ENCODE results near the gene SYDE1.

Gene SYDE1

GRCh38 chr19:15129856-15130585 is 22.8 kb downstream of the SYDE1 start:
- DNase-seq (ENCODE audit: insufficient read length) (no peak), FAIRE-seq (no peak)
- TF ChIP-seq TAF1 (IDR thresholded peaks at IDR 0.05; ENCODE audit: borderline replicate concordance, low read depth, low read length) (no peak), POLR2A (IDR thresholded peaks at IDR 0.05; ENCODE audit: low read depth, low read length) (no peak), POLR2AphosphoS5 (IDR thresholded peaks at IDR 0.05; ENCODE audit: low read depth, low read length) (no peak)

- no peak for DNase-seq (ENCODE audit: insufficient read length)
Observed at GRCh38 chr19:15136234-15136954, 29.2 kb downstream of the SYDE1 start.

GRCh38 chr19:15137777-15138176 is 30.6 kb downstream of the SYDE1 start:
- DNase-seq (ENCODE audit: insufficient read length): no peak
- TF ChIP-seq TAF1 (IDR thresholded peaks at IDR 0.05; ENCODE audit: borderline replicate concordance, low read depth, low read length): no peak
- TF ChIP-seq POLR2AphosphoS5 (IDR thresholded peaks at IDR 0.05; ENCODE audit: low read depth, low read length): no peak
- TF ChIP-seq POLR2A (IDR thresholded peaks at IDR 0.05; ENCODE audit: low read depth, low read length): no peak
- FAIRE-seq: no peak

More at GRCh38 chr19:15136234-15136954, 29.2 kb downstream of the SYDE1 start:
- TF ChIP-seq POLR2AphosphoS5 (IDR thresholded peaks at IDR 0.05; ENCODE audit: low read depth, low read length): no peak
- no peak for TF ChIP-seq TAF1 (IDR thresholded peaks at IDR 0.05; ENCODE audit: borderline replicate concordance, low read depth, low read length)
- TF ChIP-seq POLR2A (IDR thresholded peaks at IDR 0.05; ENCODE audit: low read depth, low read length): no peak
- no peak for FAIRE-seq

GRCh38 chr19:15138427-15138826 is 31.2 kb downstream of the SYDE1 start:
- FAIRE-seq (no peak), DNase-seq (ENCODE audit: insufficient read length) (no peak)
- TF ChIP-seq POLR2A (IDR thresholded peaks at IDR 0.05; ENCODE audit: low read depth, low read length) (no peak), TAF1 (IDR thresholded peaks at IDR 0.05; ENCODE audit: borderline replicate concordance, low read depth, low read length) (no peak), POLR2AphosphoS5 (IDR thresholded peaks at IDR 0.05; ENCODE audit: low read depth, low read length) (no peak)

- DNase-seq (ENCODE audit: insufficient read length) (no peak), FAIRE-seq (no peak)
Observed at GRCh38 chr19:15141143-15141542, 33.9 kb downstream of the SYDE1 start.

GRCh38 chr19:15142313-15142712 is 35.1 kb downstream of the SYDE1 start:
- DNase-seq (ENCODE audit: insufficient read length) (no peak), FAIRE-seq (no peak)
- TF ChIP-seq TAF1 (IDR thresholded peaks at IDR 0.05; ENCODE audit: borderline replicate concordance, low read depth, low read length): no peak
- no peak for TF ChIP-seq POLR2A (IDR thresholded peaks at IDR 0.05; ENCODE audit: low read depth, low read length)
- TF ChIP-seq POLR2AphosphoS5 (IDR thresholded peaks at IDR 0.05; ENCODE audit: low read depth, low read length): no peak

More at GRCh38 chr19:15141143-15141542, 33.9 kb downstream of the SYDE1 start:
- TF ChIP-seq POLR2AphosphoS5 (IDR thresholded peaks at IDR 0.05; ENCODE audit: low read depth, low read length) (no peak), POLR2A (IDR thresholded peaks at IDR 0.05; ENCODE audit: low read depth, low read length) (no peak), TAF1 (IDR thresholded peaks at IDR 0.05; ENCODE audit: borderline replicate concordance, low read depth, low read length) (no peak)

- FAIRE-seq: no peak
- no peak for DNase-seq (ENCODE audit: insufficient read length)
- no peak for TF ChIP-seq POLR2AphosphoS5 (IDR thresholded peaks at IDR 0.05; ENCODE audit: low read depth, low read length)
- TF ChIP-seq POLR2A (IDR thresholded peaks at IDR 0.05; ENCODE audit: low read depth, low read length): no peak
- no peak for TF ChIP-seq TAF1 (IDR thresholded peaks at IDR 0.05; ENCODE audit: borderline replicate concordance, low read depth, low read length)
Observed at GRCh38 chr19:15144046-15144646, 36.9 kb downstream of the SYDE1 start.

GRCh38 chr19:15147090-15147489 is 39.9 kb downstream of the SYDE1 start:
- TF ChIP-seq TAF1 (IDR thresholded peaks at IDR 0.05; ENCODE audit: borderline replicate concordance, low read depth, low read length) (no peak), POLR2AphosphoS5 (IDR thresholded peaks at IDR 0.05; ENCODE audit: low read depth, low read length) (no peak), POLR2A (IDR thresholded peaks at IDR 0.05; ENCODE audit: low read depth, low read length) (no peak)
- no peak for FAIRE-seq
- DNase-seq (ENCODE audit: insufficient read length): no peak

- TF ChIP-seq POLR2A (IDR thresholded peaks at IDR 0.05; ENCODE audit: low read depth, low read length): no peak
- no peak for TF ChIP-seq POLR2AphosphoS5 (IDR thresholded peaks at IDR 0.05; ENCODE audit: low read depth, low read length)
- no peak for TF ChIP-seq TAF1 (IDR thresholded peaks at IDR 0.05; ENCODE audit: borderline replicate concordance, low read depth, low read length)
- FAIRE-seq (no peak), DNase-seq (ENCODE audit: insufficient read length) (no peak)
Observed at GRCh38 chr19:15149737-15150136, 42.5 kb downstream of the SYDE1 start.

GRCh38 chr19:15154002-15154612 is 46.9 kb downstream of the SYDE1 start:
- FAIRE-seq (no peak), DNase-seq (ENCODE audit: insufficient read length) (no peak)

GRCh38 chr19:15155296-15155695 is 48.1 kb downstream of the SYDE1 start:
- no peak for TF ChIP-seq POLR2A (IDR thresholded peaks at IDR 0.05; ENCODE audit: low read depth, low read length)
- TF ChIP-seq POLR2AphosphoS5 (IDR thresholded peaks at IDR 0.05; ENCODE audit: low read depth, low read length): no peak
- no peak for TF ChIP-seq TAF1 (IDR thresholded peaks at IDR 0.05; ENCODE audit: borderline replicate concordance, low read depth, low read length)
- DNase-seq (ENCODE audit: insufficient read length) (no peak), FAIRE-seq (no peak)

More at GRCh38 chr19:15154002-15154612, 46.9 kb downstream of the SYDE1 start:
- TF ChIP-seq TAF1 (IDR thresholded peaks at IDR 0.05; ENCODE audit: borderline replicate concordance, low read depth, low read length) (no peak), POLR2AphosphoS5 (IDR thresholded peaks at IDR 0.05; ENCODE audit: low read depth, low read length) (no peak), POLR2A (IDR thresholded peaks at IDR 0.05; ENCODE audit: low read depth, low read length) (no peak)

Data from GM12892 (cell line).